GM12874 (cell line): ENCODE results near the gene CTDP1.

Source experiments
- TF ChIP-seq, protein P1 (sequence below): IDR thresholded peaks from 2 replicates; pipeline ENCODE4 v1.5.1; 2011; ENCODE audit warnings: low read depth, mild to moderate bottlenecking, control low read depth, low read length, moderate library complexity; ENCODE audit not compliant: insufficient read depth

The CTDP1 gene

GRCh38 chr18:79662439-79662838 lies 17.2 kb upstream of the CTDP1 start:
- TF ChIP-seq, protein P1, sequence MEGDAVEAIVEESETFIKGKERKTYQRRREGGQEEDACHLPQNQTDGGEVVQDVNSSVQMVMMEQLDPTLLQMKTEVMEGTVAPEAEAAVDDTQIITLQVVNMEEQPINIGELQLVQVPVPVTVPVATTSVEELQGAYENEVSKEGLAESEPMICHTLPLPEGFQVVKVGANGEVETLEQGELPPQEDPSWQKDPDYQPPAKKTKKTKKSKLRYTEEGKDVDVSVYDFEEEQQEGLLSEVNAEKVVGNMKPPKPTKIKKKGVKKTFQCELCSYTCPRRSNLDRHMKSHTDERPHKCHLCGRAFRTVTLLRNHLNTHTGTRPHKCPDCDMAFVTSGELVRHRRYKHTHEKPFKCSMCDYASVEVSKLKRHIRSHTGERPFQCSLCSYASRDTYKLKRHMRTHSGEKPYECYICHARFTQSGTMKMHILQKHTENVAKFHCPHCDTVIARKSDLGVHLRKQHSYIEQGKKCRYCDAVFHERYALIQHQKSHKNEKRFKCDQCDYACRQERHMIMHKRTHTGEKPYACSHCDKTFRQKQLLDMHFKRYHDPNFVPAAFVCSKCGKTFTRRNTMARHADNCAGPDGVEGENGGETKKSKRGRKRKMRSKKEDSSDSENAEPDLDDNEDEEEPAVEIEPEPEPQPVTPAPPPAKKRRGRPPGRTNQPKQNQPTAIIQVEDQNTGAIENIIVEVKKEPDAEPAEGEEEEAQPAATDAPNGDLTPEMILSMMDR = no peak

GRCh38 chr18:79664525-79665125 lies 15.0 kb upstream of the CTDP1 start:
- TF ChIP-seq, protein P1 = no peak

- TF ChIP-seq, protein P1 = no peak
These were observed 11.4 kb upstream of the CTDP1 start for GRCh38 chr18:79668203-79668602.

DNA sequence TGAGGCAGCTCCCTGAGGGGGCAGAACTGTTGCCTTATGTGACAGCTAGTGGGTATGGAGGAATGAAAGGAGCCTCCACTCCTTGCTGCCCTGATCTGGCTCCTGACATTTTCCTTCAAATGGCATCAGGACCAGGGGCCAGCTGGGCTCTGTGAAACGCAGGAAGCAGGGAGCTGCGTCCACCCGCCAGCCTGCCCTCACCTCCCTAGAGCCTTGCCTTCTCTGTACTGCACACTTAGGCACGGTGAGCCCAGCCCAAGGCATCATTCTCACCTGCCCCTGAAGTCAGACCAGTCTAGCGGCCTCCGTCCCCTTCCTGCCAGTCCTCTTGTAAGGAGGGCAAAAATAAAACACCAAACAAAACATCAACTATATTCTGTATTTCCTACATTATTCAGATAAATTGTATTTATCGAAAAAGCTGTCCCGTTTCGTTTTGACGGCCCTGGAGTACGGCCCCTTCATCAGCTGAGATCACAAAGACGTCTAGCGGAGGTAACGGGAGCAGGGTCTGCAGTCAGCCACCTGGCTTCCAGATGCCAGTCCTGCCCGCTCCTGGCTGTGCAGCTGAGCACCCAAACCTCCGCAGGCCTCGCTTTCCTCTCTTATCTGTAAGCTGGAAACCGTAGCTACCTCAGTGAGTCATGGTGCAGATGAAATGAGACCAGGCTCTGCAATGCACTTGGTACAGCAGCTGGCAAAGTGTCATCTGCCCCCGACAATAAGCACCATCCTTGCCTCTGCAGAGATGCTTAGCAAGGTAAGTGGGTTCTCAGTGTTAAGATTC lies 6.9 kb upstream of the CTDP1 start:
- TF ChIP-seq, protein P1 = no peak

DNA sequence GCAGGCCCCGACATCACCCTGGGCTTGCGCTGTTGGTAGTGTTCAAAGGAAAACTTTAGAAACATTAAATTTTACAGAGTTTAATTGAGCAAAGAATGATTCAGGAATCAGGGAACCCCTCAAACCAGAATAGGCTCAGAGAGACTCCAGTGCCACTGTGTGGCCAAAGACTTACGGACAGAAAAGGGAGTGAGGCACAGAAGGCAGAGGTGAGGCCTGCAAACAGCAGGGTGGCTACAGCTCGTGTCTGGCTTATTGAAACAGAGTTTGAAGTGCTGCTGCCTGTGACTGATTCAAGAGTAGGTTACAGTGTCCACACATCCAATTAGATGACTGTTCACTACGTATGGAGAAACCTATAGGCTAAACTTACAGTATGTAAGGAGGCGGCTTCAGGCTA lies 2.4 kb upstream of the CTDP1 start:
- TF ChIP-seq, protein P1 = no peak

GRCh38 chr18:79677840-79678239 lies 1.8 kb upstream of the CTDP1 start:
- TF ChIP-seq, protein P1 = no peak

GRCh38 chr18:79678665-79679551 lies 695 bp upstream of the CTDP1 start:
- TF ChIP-seq, protein P1 = no peak
